Measurements from ENCODE around the gene PTGDR2.

- TF ChIP-seq, protein P1, sequence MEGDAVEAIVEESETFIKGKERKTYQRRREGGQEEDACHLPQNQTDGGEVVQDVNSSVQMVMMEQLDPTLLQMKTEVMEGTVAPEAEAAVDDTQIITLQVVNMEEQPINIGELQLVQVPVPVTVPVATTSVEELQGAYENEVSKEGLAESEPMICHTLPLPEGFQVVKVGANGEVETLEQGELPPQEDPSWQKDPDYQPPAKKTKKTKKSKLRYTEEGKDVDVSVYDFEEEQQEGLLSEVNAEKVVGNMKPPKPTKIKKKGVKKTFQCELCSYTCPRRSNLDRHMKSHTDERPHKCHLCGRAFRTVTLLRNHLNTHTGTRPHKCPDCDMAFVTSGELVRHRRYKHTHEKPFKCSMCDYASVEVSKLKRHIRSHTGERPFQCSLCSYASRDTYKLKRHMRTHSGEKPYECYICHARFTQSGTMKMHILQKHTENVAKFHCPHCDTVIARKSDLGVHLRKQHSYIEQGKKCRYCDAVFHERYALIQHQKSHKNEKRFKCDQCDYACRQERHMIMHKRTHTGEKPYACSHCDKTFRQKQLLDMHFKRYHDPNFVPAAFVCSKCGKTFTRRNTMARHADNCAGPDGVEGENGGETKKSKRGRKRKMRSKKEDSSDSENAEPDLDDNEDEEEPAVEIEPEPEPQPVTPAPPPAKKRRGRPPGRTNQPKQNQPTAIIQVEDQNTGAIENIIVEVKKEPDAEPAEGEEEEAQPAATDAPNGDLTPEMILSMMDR (conservative IDR thresholded peaks at IDR 0.05) = no peak
- TF ChIP-seq ZFX (IDR thresholded peaks at IDR 0.05) = no peak
These were observed 17.8 kb upstream of the PTGDR2 start for GRCh38 chr11:60873533-60873932.

All from C4-2B (cell line).